Nephron (organoid): ENCODE data around the gene TAF3.

ENCODE experiments used
- H3K27ac Mint-ChIP-seq, 3 experiments: 2 replicates each; pipeline ENCODE4 v1.8.0; 2020; ENCODE audit warnings: mixed read lengths in 3 of 3, mild to moderate bottlenecking in 2 of 3, moderate library complexity in 1 of 3
- H3K27me3 Mint-ChIP-seq: 2 replicates; pipeline ENCODE4 v1.8.0; 2021; ENCODE audit warnings: low read depth, mild to moderate bottlenecking, moderate library complexity, mixed read lengths
- H3K36me3 Mint-ChIP-seq: 2 replicates; pipeline ENCODE4 v1.8.0; 2020; ENCODE audit warnings: low read depth, mixed read lengths
- H3K4me1 Mint-ChIP-seq: 2 replicates; pipeline ENCODE4 v1.8.0; 2020; ENCODE audit warnings: mixed read lengths
- H3K4me3 Mint-ChIP-seq, 3 experiments: 2 replicates each; pipeline ENCODE4 v1.8.0; 2020; ENCODE audit warnings: mild to moderate bottlenecking in 3 of 3, mixed read lengths in 3 of 3, moderate library complexity in 2 of 3
- H3K9me3 Mint-ChIP-seq: 2 replicates; pipeline ENCODE4 v1.8.0; 2020; ENCODE audit warnings: mixed read lengths
- CTCF ChIP-seq, 3 experiments: fragments of 200-600 bp; sonication (generic); IDR thresholded peaks; one replicate each; pipeline ENCODE4 v1.5.0; 2021; ENCODE audit warnings: antibody characterized with exemption in 3 of 3; ENCODE audit not compliant: unreplicated experiment in 3 of 3

Gene TAF3

DNA sequence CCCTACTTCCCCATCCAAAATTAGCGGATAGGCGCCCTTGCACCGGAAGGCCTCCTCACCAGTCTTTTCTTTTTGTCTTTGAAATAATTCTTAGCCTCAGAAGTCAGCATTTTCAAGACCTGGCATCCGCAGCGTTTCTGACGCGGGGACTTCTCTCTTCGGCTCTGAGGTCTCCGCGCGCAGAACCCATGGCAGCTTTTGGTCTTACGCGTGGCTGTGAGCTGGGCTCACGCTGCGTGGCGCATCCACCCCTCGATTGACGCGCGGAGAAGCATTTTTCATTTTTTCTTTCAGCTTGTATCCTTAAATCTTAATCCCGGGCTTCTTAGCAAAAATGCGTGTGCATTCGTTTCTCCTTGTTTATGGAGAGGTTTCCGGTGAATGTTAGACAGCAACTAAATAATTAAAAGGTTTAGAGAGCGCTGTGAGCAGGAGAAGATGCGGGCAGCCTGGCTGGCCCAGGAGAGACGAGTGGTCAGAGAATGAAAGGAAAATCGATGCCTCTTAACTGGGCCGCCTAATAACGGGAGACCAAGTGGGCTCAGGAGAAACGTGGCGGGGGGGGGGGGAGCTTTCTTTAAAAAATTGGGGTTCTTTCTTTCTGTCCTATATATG is 234.1 kb downstream of the TAF3 start:
- Mint-ChIP-seq H3K27ac (peak overlapping the region in 2 of 3 experiments; percentile 46 to 92), H3K4me3 (peak overlapping the region; percentile 70 to 91 (median 81)), H3K9me3 (peaks cover 3% of the 10 kb centered on the region), H3K27me3 (peaks cover 99% of the 10 kb centered on the region), H3K4me1 (peaks cover 37% of the 10 kb centered on the region), H3K36me3 (peaks cover 10% of the 10 kb centered on the region)
- TF ChIP-seq CTCF (IDR thresholded peaks at IDR 0.05; ENCODE audit: unreplicated experiment in 3 of 3): no peak

DNA sequence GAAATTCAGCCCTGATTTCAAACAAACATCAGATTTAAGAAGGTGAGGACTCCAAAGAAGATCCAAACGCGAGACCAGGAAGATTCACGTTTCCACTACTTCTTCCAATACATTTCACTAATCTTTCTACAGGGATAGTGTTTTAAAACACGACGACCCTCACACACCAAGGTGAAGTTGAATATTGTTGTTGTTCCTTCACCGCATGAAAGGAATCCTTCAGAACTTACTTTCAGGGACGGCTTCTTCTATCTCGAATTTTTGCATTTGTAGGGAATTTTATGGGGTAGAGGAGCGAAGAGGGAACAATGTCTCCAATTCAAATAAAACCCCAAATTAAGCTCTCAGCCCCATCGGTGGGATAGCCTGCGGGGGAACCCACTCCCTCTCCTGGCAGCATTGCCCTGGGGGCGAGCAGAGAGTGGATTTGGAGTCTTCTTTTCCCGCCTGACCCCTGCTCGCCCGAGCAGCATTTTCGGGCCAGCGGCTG is 234.7 kb downstream of the TAF3 start:
- peaks cover 37% of the 10 kb centered on the region for H3K4me1 Mint-ChIP-seq
- TF ChIP-seq CTCF (IDR thresholded peaks at IDR 0.05; ENCODE audit: unreplicated experiment in 3 of 3): peak in 2 of 3 experiments; percentile 82 to 84
- peak overlapping the region in 1 of 3 experiments; percentile 92 for H3K27ac Mint-ChIP-seq
- peaks cover 3% of the 10 kb centered on the region for H3K9me3 Mint-ChIP-seq
- peaks cover 10% of the 10 kb centered on the region for H3K36me3 Mint-ChIP-seq
- peaks cover 99% of the 10 kb centered on the region for H3K27me3 Mint-ChIP-seq
- H3K4me3 Mint-ChIP-seq: peak overlapping the region; percentile 70 to 91 (median 81)

- TF ChIP-seq CTCF (IDR thresholded peaks at IDR 0.05; ENCODE audit: unreplicated experiment in 3 of 3): peak in 1 of 3 experiments; percentile 90
- H3K36me3 Mint-ChIP-seq: peaks cover 10% of the 10 kb centered on the region
- peak overlapping the region in 2 of 3 experiments; percentile 71 to 92 for H3K27ac Mint-ChIP-seq
- H3K4me3 Mint-ChIP-seq: peak overlapping the region; percentile 89 to 93 (median 91)
- peaks cover 99% of the 10 kb centered on the region for H3K27me3 Mint-ChIP-seq
- H3K9me3 Mint-ChIP-seq: peaks cover 3% of the 10 kb centered on the region
- peaks cover 37% of the 10 kb centered on the region for H3K4me1 Mint-ChIP-seq
Measured at GRCh38 chr10:8053446-8054243, 235.3 kb downstream of the TAF3 start.

- peaks cover 99% of the 10 kb centered on the region for H3K27me3 Mint-ChIP-seq
- H3K4me1 Mint-ChIP-seq: peaks cover 37% of the 10 kb centered on the region
- H3K4me3 Mint-ChIP-seq: peak overlapping the region; percentile 89 to 93 (median 91)
- peaks cover 3% of the 10 kb centered on the region for H3K9me3 Mint-ChIP-seq
- no peak for TF ChIP-seq CTCF (IDR thresholded peaks at IDR 0.05; ENCODE audit: unreplicated experiment in 3 of 3)
- H3K27ac Mint-ChIP-seq: peak overlapping the region; percentile 61 to 91 (median 71)
- H3K36me3 Mint-ChIP-seq: peaks cover 10% of the 10 kb centered on the region
Measured at GRCh38 chr10:8054244-8054493, 235.9 kb downstream of the TAF3 start.

- Mint-ChIP-seq H3K27ac (peak within 1 kb of the TSS; percentile 61 to 98 (median 90)), H3K4me1 (peaks cover 40% of the 10 kb centered on the region), H3K36me3 (peaks cover 16% of the 10 kb centered on the region), H3K9me3 (peaks cover 3% of the 10 kb centered on the region), H3K27me3 (peaks cover 99% of the 10 kb centered on the region), H3K4me3 (peak within 1 kb of the TSS; percentile 89 to 94 (median 93))
- no peak for TF ChIP-seq CTCF (IDR thresholded peaks at IDR 0.05; ENCODE audit: unreplicated experiment in 3 of 3)
Measured at GRCh38 chr10:8054494-8055407, 236.4 kb downstream of the TAF3 start, which contains the start of gene GATA3. Gene GATA3, plus strand, starts transcription at chr10:8054688. Its CDS starts 968 bp downstream, at chr10:8055656.
